ENCODE measurements around the gene COL5A1.

The COL5A1 gene

DNA sequence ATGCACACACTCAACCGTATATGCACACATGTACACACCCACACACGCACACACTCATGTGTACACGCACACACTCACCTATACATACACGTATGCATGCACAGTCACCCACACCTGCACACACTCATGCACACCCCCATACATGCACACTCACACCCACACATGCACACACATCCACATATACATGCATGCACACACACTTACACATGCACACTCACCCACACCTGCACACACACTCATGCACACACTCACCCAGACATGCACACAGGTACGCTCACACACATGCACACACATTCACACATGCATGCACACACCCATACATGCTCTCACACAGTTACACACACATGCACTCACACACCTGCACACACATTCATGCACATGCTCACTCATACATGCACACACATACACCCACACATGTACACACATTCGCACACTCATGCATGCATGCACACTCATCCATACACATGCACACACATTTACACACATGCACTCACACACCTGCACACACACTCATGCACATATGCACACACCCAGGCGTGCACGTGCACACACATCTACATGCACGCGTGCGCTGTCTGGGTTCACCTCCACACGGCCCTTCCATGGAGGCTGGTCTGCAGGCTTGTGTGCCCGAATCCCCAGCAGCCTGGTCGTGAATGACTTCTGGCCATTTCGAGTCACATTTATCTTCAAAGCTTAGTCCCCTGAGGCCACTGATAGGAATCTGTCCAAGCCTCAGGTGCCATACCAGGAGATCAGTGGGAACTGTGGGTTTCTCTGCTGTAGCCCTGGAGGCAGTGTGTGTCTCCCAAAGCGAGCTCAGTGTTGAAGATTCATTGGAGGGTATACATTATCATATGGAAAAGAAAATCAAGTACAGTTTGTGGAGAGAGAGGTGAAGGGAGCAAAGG, 103.0 kb downstream of the COL5A1 start:
- H3K27ac ChIP-seq (ENCODE audit: low read length, poor library complexity, severe bottlenecking) = no peak overlapping the region
- H3K36me3 ChIP-seq (ENCODE audit: control insufficient read depth in 1 of 2, insufficient read depth in 2 of 2, low read depth in 1 of 2, low read length in 2 of 2) = peaks cover 88 to 89% of the 10 kb centered on the region in 2 experiments
- H4K8ac ChIP-seq (ENCODE audit: low read length) = no peak overlapping the region
- no peak overlapping the region for H2BK5ac ChIP-seq (ENCODE audit: low read depth, low read length, poor library complexity, severe bottlenecking)
- H3K18ac ChIP-seq (ENCODE audit: low read depth in 1 of 2, low read length in 2 of 2) = no peak overlapping the region
- H3K4me2 ChIP-seq (ENCODE audit: low read length, poor library complexity, severe bottlenecking) = no peak overlapping the region
- no peak overlapping the region for H3K4me3 ChIP-seq (ENCODE audit: insufficient read depth in 1 of 2, low read depth in 1 of 2, low read length in 2 of 2)
- no peak overlapping the region for H3K23ac ChIP-seq (ENCODE audit: low read length in 2 of 2)
- no peak overlapping the region for H3K4ac ChIP-seq (ENCODE audit: low read depth in 1 of 2, low read length in 2 of 2)
- no peaks in the 10 kb centered on the region for H3K27me3 ChIP-seq (ENCODE audit: control insufficient read depth in 1 of 2, insufficient read depth in 1 of 2, low read length in 2 of 2)
- no peak overlapping the region for H2AK5ac ChIP-seq (ENCODE audit: low read length, severe bottlenecking)
- no peaks in the 10 kb centered on the region for H3K9me3 ChIP-seq (ENCODE audit: control insufficient read depth, low read length)
- peaks cover 2% of the 10 kb centered on the region for H3K4me1 ChIP-seq (ENCODE audit: control insufficient read depth, insufficient read depth, low read depth, low read length)
- peaks cover 2% of the 10 kb centered on the region for H3K79me1 ChIP-seq (replicated peaks; ENCODE audit: low read length, poor library complexity, severe bottlenecking)
- no peak overlapping the region for H2BK120ac ChIP-seq (ENCODE audit: low read depth, low read length)
- DNase-seq = no peak
- H2BK12ac ChIP-seq (ENCODE audit: low read length in 2 of 2) = no peak overlapping the region
- no peak overlapping the region for H2BK15ac ChIP-seq (ENCODE audit: low read depth, poor library complexity, severe bottlenecking)
- peak overlapping the region; percentile 31 for H4K91ac ChIP-seq (ENCODE audit: low read length)
- H3K14ac ChIP-seq (ENCODE audit: low read length in 2 of 2) = no peak overlapping the region
- 98% methylated on average over 16 of the region's 16 CpGs for WGBS
- no peak overlapping the region for H3K9ac ChIP-seq (ENCODE audit: low read length)
- H2AFZ ChIP-seq (ENCODE audit: low read depth, low read length) = no peak overlapping the region

DNA sequence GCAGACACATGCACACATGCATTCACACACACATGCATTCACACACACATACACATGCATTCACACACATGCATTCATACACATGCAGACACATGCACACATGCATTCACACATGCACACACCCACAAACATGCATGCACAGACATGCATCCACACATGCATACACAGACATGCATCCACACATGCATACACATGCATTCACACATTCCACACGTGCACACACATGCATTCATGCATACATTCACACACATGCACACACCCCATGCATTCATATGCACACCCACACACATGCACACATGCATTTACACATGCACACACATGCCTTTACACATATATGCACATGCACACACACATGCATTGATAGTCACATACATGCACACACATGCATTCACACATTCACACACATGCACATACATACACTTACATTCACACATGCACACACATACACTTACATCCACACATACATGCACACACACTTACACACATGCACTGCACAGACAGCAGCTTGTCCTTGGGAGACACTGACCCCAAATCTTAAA, 106.4 kb downstream of the COL5A1 start:
- H4K8ac ChIP-seq (ENCODE audit: low read length) = no peak overlapping the region

DNA sequence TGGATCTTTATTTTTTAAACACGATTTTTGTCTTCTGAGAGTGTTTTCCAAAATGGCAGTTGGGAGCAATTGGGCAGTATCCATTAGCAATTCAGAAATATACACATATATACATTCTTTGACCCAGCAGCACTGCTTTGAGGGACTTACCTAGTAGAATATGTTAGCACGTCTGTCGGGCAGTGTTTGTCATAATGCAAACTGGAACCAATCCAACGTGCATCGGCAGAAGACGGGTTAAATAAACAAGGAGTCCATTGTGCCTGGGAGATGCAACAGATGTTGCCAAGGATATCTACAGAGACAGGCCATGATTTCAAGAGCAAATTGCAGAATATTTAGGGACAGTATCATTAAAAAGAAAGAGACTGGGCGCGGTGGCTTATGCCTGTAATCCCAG, 107.0 kb downstream of the COL5A1 start:
- Histone ChIP-seq H2BK12ac (ENCODE audit: low read length in 2 of 2) (no peak overlapping the region), H3K36me3 (ENCODE audit: control insufficient read depth in 1 of 2, insufficient read depth in 2 of 2, low read depth in 1 of 2, low read length in 2 of 2) (peaks cover 85% of the 10 kb centered on the region in 2 experiments), H3K9ac (ENCODE audit: low read length) (no peak overlapping the region), H3K27me3 (ENCODE audit: control insufficient read depth in 1 of 2, insufficient read depth in 1 of 2, low read length in 2 of 2) (no peaks in the 10 kb centered on the region), H2AK5ac (ENCODE audit: low read length, severe bottlenecking) (no peak overlapping the region), H3K79me1 (replicated peaks; ENCODE audit: low read length, poor library complexity, severe bottlenecking) (peaks cover 5% of the 10 kb centered on the region), H3K27ac (ENCODE audit: low read length, poor library complexity, severe bottlenecking) (no peak overlapping the region), H3K23ac (ENCODE audit: low read length in 2 of 2) (no peak overlapping the region), H2BK5ac (ENCODE audit: low read depth, low read length, poor library complexity, severe bottlenecking) (no peak overlapping the region), H4K8ac (ENCODE audit: low read length) (no peak overlapping the region), H2AFZ (ENCODE audit: low read depth, low read length) (no peak overlapping the region), H3K4me1 (ENCODE audit: control insufficient read depth, insufficient read depth, low read depth, low read length) (peaks cover 2% of the 10 kb centered on the region), H3K4ac (ENCODE audit: low read depth in 1 of 2, low read length in 2 of 2) (no peak overlapping the region), H3K4me2 (ENCODE audit: low read length, poor library complexity, severe bottlenecking) (no peak overlapping the region), H4K91ac (ENCODE audit: low read length) (no peak overlapping the region), H2BK120ac (ENCODE audit: low read depth, low read length) (no peak overlapping the region), H3K14ac (ENCODE audit: low read length in 2 of 2) (no peak overlapping the region), H3K9me3 (ENCODE audit: control insufficient read depth, low read length) (no peaks in the 10 kb centered on the region), H3K4me3 (ENCODE audit: insufficient read depth in 1 of 2, low read depth in 1 of 2, low read length in 2 of 2) (no peak overlapping the region), H2BK15ac (ENCODE audit: low read depth, poor library complexity, severe bottlenecking) (no peak overlapping the region), H3K18ac (ENCODE audit: low read depth in 1 of 2, low read length in 2 of 2) (no peak overlapping the region)
- WGBS = 79% methylated on average over 8 of the region's 8 CpGs
- DNase-seq = no peak

More for the DNA sequence above, 106.4 kb downstream of the COL5A1 start:
- Histone ChIP-seq H3K4me3 (ENCODE audit: insufficient read depth in 1 of 2, low read depth in 1 of 2, low read length in 2 of 2) (no peak overlapping the region), H2BK15ac (ENCODE audit: low read depth, poor library complexity, severe bottlenecking) (no peak overlapping the region), H4K91ac (ENCODE audit: low read length) (no peak overlapping the region), H3K36me3 (ENCODE audit: control insufficient read depth in 1 of 2, insufficient read depth in 2 of 2, low read depth in 1 of 2, low read length in 2 of 2) (peaks cover 85 to 86% of the 10 kb centered on the region in 2 experiments), H3K14ac (ENCODE audit: low read length in 2 of 2) (peak overlapping the region in 1 of 2 experiments; percentile 35), H3K27me3 (ENCODE audit: control insufficient read depth in 1 of 2, insufficient read depth in 1 of 2, low read length in 2 of 2) (no peaks in the 10 kb centered on the region), H2BK12ac (ENCODE audit: low read length in 2 of 2) (no peak overlapping the region), H3K18ac (ENCODE audit: low read depth in 1 of 2, low read length in 2 of 2) (no peak overlapping the region), H3K9me3 (ENCODE audit: control insufficient read depth, low read length) (no peaks in the 10 kb centered on the region), H3K4me2 (ENCODE audit: low read length, poor library complexity, severe bottlenecking) (no peak overlapping the region), H3K9ac (ENCODE audit: low read length) (no peak overlapping the region), H3K4ac (ENCODE audit: low read depth in 1 of 2, low read length in 2 of 2) (no peak overlapping the region), H2AFZ (ENCODE audit: low read depth, low read length) (no peak overlapping the region), H2AK5ac (ENCODE audit: low read length, severe bottlenecking) (no peak overlapping the region), H3K23ac (ENCODE audit: low read length in 2 of 2) (peak overlapping the region in 1 of 2 experiments; percentile 35), H2BK5ac (ENCODE audit: low read depth, low read length, poor library complexity, severe bottlenecking) (no peak overlapping the region), H2BK120ac (ENCODE audit: low read depth, low read length) (no peak overlapping the region), H3K27ac (ENCODE audit: low read length, poor library complexity, severe bottlenecking) (no peak overlapping the region), H3K79me1 (replicated peaks; ENCODE audit: low read length, poor library complexity, severe bottlenecking) (peaks cover 5% of the 10 kb centered on the region), H3K4me1 (ENCODE audit: control insufficient read depth, insufficient read depth, low read depth, low read length) (peaks cover 2% of the 10 kb centered on the region)
- 97% methylated on average over 1 of the region's 1 CpG for WGBS
- no peak for DNase-seq

DNA sequence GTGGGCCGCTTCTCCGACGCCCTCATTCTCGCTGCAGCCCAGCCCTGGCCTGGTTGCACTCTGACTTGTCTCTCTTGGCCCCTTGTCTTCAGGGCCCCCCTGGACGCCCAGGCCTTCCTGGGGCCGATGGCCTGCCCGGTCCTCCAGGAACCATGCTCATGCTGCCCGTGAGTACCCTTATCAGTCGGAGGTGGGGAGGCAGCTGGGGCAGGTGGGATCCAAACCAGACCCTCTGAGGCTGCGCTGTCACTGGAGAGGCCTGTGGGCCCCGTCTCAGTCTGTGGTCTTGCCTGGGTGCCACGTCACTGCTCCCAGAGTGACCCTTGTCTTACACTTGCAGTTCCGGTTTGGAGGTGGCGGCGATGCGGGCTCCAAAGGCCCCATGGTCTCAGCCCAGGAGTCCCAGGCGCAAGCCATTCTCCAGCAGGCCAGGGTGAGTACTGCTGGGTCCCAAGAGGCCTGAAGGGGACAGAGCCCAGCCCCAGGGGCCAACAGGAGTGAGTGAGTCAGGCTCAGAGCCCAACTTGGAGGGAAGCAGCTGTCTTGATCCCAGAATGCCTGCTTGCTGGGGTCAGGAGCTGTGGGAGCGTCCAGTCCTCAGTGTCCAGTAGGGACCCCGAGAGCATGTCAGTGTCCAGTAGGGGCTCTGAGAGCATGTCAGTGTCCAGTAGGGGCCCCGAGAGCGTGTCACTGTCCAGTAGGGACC, 109.0 kb downstream of the COL5A1 start:
- no peak overlapping the region for H3K27ac ChIP-seq (ENCODE audit: low read length, poor library complexity, severe bottlenecking)
- no peak overlapping the region for H2BK5ac ChIP-seq (ENCODE audit: low read depth, low read length, poor library complexity, severe bottlenecking)
- H3K9me3 ChIP-seq (ENCODE audit: control insufficient read depth, low read length) = no peaks in the 10 kb centered on the region
- peaks cover 86 to 87% of the 10 kb centered on the region in 2 experiments for H3K36me3 ChIP-seq (ENCODE audit: control insufficient read depth in 1 of 2, insufficient read depth in 2 of 2, low read depth in 1 of 2, low read length in 2 of 2)
- H4K8ac ChIP-seq (ENCODE audit: low read length) = peak overlapping the region; percentile 24
- H3K4me1 ChIP-seq (ENCODE audit: control insufficient read depth, insufficient read depth, low read depth, low read length) = no peaks in the 10 kb centered on the region
- no peak overlapping the region for H3K4me2 ChIP-seq (ENCODE audit: low read length, poor library complexity, severe bottlenecking)
- no peak overlapping the region for H2BK120ac ChIP-seq (ENCODE audit: low read depth, low read length)
- H3K23ac ChIP-seq (ENCODE audit: low read length in 2 of 2) = no peak overlapping the region
- DNase-seq = no peak
- peaks cover 7% of the 10 kb centered on the region for H3K79me1 ChIP-seq (replicated peaks; ENCODE audit: low read length, poor library complexity, severe bottlenecking)
- H2BK12ac ChIP-seq (ENCODE audit: low read length in 2 of 2) = no peak overlapping the region
- no peak overlapping the region for H3K18ac ChIP-seq (ENCODE audit: low read depth in 1 of 2, low read length in 2 of 2)
- H3K4ac ChIP-seq (ENCODE audit: low read depth in 1 of 2, low read length in 2 of 2) = no peak overlapping the region
- H3K9ac ChIP-seq (ENCODE audit: low read length) = no peak overlapping the region
- no peak overlapping the region for H3K4me3 ChIP-seq (ENCODE audit: insufficient read depth in 1 of 2, low read depth in 1 of 2, low read length in 2 of 2)
- H2AK5ac ChIP-seq (ENCODE audit: low read length, severe bottlenecking) = no peak overlapping the region
- H3K14ac ChIP-seq (ENCODE audit: low read length in 2 of 2) = peak overlapping the region in 1 of 2 experiments; percentile 38
- no peak overlapping the region for H2AFZ ChIP-seq (ENCODE audit: low read depth, low read length)
- no peak overlapping the region for H4K91ac ChIP-seq (ENCODE audit: low read length)
- H2BK15ac ChIP-seq (ENCODE audit: low read depth, poor library complexity, severe bottlenecking) = no peak overlapping the region
- WGBS = 93% methylated on average over 21 of the region's 21 CpGs
- H3K27me3 ChIP-seq (ENCODE audit: control insufficient read depth in 1 of 2, insufficient read depth in 1 of 2, low read length in 2 of 2) = no peaks in the 10 kb centered on the region

Measured in mesenchymal stem cell (in vitro differentiated cells and primary cell).